ENCODE results near the gene GPC5.

- TF ChIP-seq CTCF (IDR thresholded peaks at IDR 0.05; ENCODE audit: low read depth, low read length) (no peak), EZH2phosphoT487 (IDR thresholded peaks at IDR 0.05; ENCODE audit: low read depth) (no peak)
Observed at GRCh38 chr13:92721620-92722019, 1323.2 kb downstream of the GPC5 start.

All from OCI-LY3 (cell line).